Neural crest cell (in vitro differentiated cells): ENCODE data around the gene OR11L1. TPM values are rescaled to one million over a fixed set of nuclear protein-coding genes. Genes with fewer than 3 reads are reported as not detected.

Experiments
- DNase-seq: peaks from one replicate; pipeline ENCODE4 v3.0.0; 2021; ENCODE audit warnings: low read depth, mixed read lengths, low spot score
- H3K27ac Mint-ChIP-seq: one replicate; pipeline ENCODE4 v1.8.0; 2021; ENCODE audit warnings: mild to moderate bottlenecking, mixed read lengths; ENCODE audit not compliant: unreplicated experiment
- H3K27me3 Mint-ChIP-seq: 2 replicates; pipeline ENCODE4 v1.8.0; 2021; ENCODE audit warnings: low read depth, mild to moderate bottlenecking, mixed read lengths
- H3K36me3 Mint-ChIP-seq: 2 replicates; pipeline ENCODE4 v1.8.0; 2021; ENCODE audit warnings: low read depth, mild to moderate bottlenecking, mixed read lengths
- H3K4me1 Mint-ChIP-seq: 2 replicates; pipeline ENCODE4 v1.8.0; 2021; ENCODE audit warnings: mixed read lengths
- H3K4me3 Mint-ChIP-seq: one replicate; pipeline ENCODE4 v1.8.0; 2021; ENCODE audit warnings: mild to moderate bottlenecking, mixed read lengths
- H3K9me3 Mint-ChIP-seq: 2 replicates; pipeline ENCODE4 v1.8.0; 2021; ENCODE audit warnings: mixed read lengths
- total RNA-seq: library from RNA; stranded (reverse); gene quantifications from 2 replicates; pipeline ENCODE4 v1.2.1, GENCODE V29; 2021
- TF ChIP-seq, protein P1 (sequence below): fragments of 200-600 bp; sonication (generic); conservative IDR thresholded peaks from 2 replicates; pipeline ENCODE4 v1.5.0; 2021; ENCODE audit warnings: antibody characterized with exemption, mild to moderate bottlenecking

Gene OR11L1
- total RNA-seq, 1 donor from 2014 or later: not detected

- H3K9me3 Mint-ChIP-seq: peaks cover 3% of the 10 kb centered on the region
- no peaks in the 10 kb centered on the region for H3K27me3 Mint-ChIP-seq
- H3K36me3 Mint-ChIP-seq: no peaks in the 10 kb centered on the region
- H3K4me1 Mint-ChIP-seq: no peaks in the 10 kb centered on the region
- no peak overlapping the region for H3K27ac Mint-ChIP-seq
- H3K4me3 Mint-ChIP-seq: no peak overlapping the region
- DNase-seq: no peak
- TF ChIP-seq, protein P1, sequence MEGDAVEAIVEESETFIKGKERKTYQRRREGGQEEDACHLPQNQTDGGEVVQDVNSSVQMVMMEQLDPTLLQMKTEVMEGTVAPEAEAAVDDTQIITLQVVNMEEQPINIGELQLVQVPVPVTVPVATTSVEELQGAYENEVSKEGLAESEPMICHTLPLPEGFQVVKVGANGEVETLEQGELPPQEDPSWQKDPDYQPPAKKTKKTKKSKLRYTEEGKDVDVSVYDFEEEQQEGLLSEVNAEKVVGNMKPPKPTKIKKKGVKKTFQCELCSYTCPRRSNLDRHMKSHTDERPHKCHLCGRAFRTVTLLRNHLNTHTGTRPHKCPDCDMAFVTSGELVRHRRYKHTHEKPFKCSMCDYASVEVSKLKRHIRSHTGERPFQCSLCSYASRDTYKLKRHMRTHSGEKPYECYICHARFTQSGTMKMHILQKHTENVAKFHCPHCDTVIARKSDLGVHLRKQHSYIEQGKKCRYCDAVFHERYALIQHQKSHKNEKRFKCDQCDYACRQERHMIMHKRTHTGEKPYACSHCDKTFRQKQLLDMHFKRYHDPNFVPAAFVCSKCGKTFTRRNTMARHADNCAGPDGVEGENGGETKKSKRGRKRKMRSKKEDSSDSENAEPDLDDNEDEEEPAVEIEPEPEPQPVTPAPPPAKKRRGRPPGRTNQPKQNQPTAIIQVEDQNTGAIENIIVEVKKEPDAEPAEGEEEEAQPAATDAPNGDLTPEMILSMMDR: no peak
Observed at GRCh38 chr1:247812637-247813036, 29.1 kb downstream of the OR11L1 start.

GRCh38 chr1:247797518-247797917 is 44.2 kb downstream of the OR11L1 start:
- peaks cover 8% of the 10 kb centered on the region for H3K9me3 Mint-ChIP-seq
- H3K27me3 Mint-ChIP-seq: no peaks in the 10 kb centered on the region
- no peak overlapping the region for H3K4me3 Mint-ChIP-seq
- no peak for DNase-seq
- no peaks in the 10 kb centered on the region for H3K4me1 Mint-ChIP-seq
- H3K36me3 Mint-ChIP-seq: peaks cover 5% of the 10 kb centered on the region
- TF ChIP-seq, protein P1: no peak
- no peak overlapping the region for H3K27ac Mint-ChIP-seq

Other genes starting within 250 kb of the OR11L1 start
- not detected in 2 replicates for gene OR2G3, start 236.3 kb downstream of the OR11L1 start, total RNA-seq
- gene OR13G1, start 162.2 kb downstream of the OR11L1 start, total RNA-seq: not detected in 2 replicates
- not detected in 2 replicates for gene OR6F1, start 125.2 kb downstream of the OR11L1 start, total RNA-seq
- gene OR14K1, start 103.3 kb downstream of the OR11L1 start, total RNA-seq: not detected in 2 replicates
- not detected in 2 replicates for gene OR14A2, start 93.8 kb downstream of the OR11L1 start, total RNA-seq
- gene OR1C1, start 81.3 kb downstream of the OR11L1 start, total RNA-seq: not detected in 2 replicates
- gene OR14A16, start 17.8 kb downstream of the OR11L1 start, total RNA-seq: not detected in 2 replicates
- gene TRIM58, start 15.3 kb upstream of the OR11L1 start, total RNA-seq: 1.6 and 2.1 TPM in 2 replicates
- 0.75 and 0.96 TPM in 2 replicates for gene OR2W3, start 53.7 kb upstream of the OR11L1 start, total RNA-seq
- gene OR2T8, start 78.4 kb upstream of the OR11L1 start, total RNA-seq: not detected in 2 replicates
- gene OR2AJ1, start 83.0 kb upstream of the OR11L1 start, total RNA-seq: not detected in 2 replicates
- not detected in 2 replicates for gene OR2L8, start 107.0 kb upstream of the OR11L1 start, total RNA-seq
- not detected in 2 replicates for gene OR2AK2, start 123.3 kb upstream of the OR11L1 start, total RNA-seq
- not detected in 2 replicates for gene OR2L5, start 171.8 kb upstream of the OR11L1 start, total RNA-seq
- 0.09 TPM in 2 replicates for gene OR2L2, start 188.2 kb upstream of the OR11L1 start, total RNA-seq
- gene OR2L3, start 204.9 kb upstream of the OR11L1 start, total RNA-seq: not detected in 2 replicates